ENCODE data around the gene CNTNAP5.

GRCh38 chr2:124725187-124725586, 700.1 kb downstream of the CNTNAP5 start:
- TF ChIP-seq TCF7L2 (IDR thresholded peaks at IDR 0.05; ENCODE audit: low read depth, low read length) (no peak), CTCF (IDR thresholded peaks at IDR 0.05) (no peak)
